GM12875 (cell line): ENCODE data around the gene CTNND2.

ENCODE experiments used
- H3K4me3 ChIP-seq: one replicate; pipeline ENCODE4 v1.5.1; 2011; ENCODE audit warnings: low read depth, low read length, control low read depth
- CTCF ChIP-seq: IDR thresholded peaks from 2 replicates; pipeline ENCODE4 v1.5.1; 2011; ENCODE audit warnings: low read depth, mild to moderate bottlenecking, control low read depth, inconsistent platforms, low read length, moderate library complexity, borderline replicate concordance; ENCODE audit not compliant: insufficient read depth

The CTNND2 gene

DNA sequence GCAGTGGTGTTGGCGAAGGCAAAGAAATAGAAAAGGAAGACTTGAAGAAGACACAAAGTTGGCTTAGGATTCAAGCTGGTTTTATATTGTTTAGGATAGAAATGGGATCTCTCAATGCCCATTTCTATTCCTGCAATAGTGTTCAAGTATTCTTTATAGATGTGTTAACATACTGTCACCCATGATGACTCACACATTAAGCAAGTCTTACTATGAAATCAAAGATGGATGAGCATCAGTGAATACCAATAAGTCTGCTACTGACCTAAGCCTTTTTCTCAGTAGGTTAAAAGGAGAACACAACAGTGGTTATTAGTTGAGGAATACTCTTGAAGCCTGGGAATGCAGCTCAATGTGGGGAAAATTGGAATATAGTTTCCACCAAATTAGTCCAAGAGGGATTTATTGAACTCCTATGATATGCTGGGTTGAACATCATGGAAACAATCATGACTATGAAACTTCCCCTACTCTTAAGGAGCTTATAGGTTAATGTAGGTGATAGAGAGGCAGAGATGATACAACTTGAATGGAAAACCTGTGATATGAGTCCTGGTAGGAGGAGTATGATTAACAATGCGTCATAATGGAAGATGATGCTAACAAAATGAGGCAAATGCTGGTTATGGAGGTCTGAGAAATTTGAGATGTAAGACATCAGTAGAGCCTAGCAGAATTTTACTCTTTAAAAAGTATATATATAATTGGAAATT, 726.1 kb downstream of the CTNND2 start:
- no peak for TF ChIP-seq CTCF
- H3K4me3 ChIP-seq = no peak overlapping the region

GRCh38 chr5:11174591-11174990, 729.7 kb downstream of the CTNND2 start:
- no peak overlapping the region for H3K4me3 ChIP-seq
- no peak for TF ChIP-seq CTCF

GRCh38 chr5:11172484-11172883, 731.8 kb downstream of the CTNND2 start:
- no peak for TF ChIP-seq CTCF
- no peak overlapping the region for H3K4me3 ChIP-seq

DNA sequence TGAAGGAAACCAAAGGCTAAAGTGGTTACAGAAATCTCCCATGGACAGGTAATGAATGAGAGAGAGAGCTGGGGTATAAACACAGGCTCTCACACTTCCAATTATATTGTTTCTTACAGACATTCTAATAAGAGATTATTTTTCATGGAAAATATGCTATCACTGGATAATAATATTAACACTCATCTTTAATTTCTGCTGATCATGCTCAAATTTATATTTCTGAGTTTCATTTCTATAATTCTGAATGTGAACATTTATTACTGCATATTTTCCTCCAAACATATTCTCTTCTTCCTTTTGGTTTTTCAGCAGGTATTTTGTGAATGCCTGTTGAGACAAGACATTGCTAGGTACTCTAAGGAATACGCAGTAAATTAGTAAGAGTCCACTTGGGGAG, 733.0 kb downstream of the CTNND2 start:
- H3K4me3 ChIP-seq = no peak overlapping the region
- TF ChIP-seq CTCF = no peak

- no peak for TF ChIP-seq CTCF
- H3K4me3 ChIP-seq = no peak overlapping the region
Observed at GRCh38 chr5:11166923-11167322, 737.3 kb downstream of the CTNND2 start.

GRCh38 chr5:11164531-11165294, 739.5 kb downstream of the CTNND2 start:
- TF ChIP-seq CTCF = no peak
- H3K4me3 ChIP-seq = no peak overlapping the region

DNA sequence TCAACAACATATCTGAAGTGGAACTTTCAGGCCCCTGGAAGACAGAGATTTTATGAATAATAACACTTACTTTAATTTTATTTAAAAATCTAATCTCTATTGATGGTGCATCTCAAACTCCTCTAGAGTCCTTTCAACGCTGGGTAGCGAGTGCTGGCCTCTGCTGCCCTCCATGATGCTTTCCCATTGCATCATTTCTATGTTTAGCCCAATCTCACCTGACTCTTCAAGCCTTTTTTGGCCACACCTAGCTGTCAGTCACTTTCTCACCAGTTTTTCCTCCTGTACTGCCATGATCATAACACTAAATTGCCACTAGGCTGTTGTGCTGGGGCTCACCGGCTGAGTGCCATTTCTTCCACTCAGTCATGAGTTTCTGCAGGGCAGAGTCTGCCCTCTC, 747.1 kb downstream of the CTNND2 start:
- H3K4me3 ChIP-seq = no peak overlapping the region
- no peak for TF ChIP-seq CTCF
